GM10248 (cell line): ENCODE measurements around the gene CNNM1.

ENCODE experiments used
- CTCF ChIA-PET: fragments of 300-600 bp; sonication (Branson Sonifier 250); formaldehyde crosslinking; extraction: SDS; loops from one replicate; lab custom pipeline; 2021; ENCODE audit warnings: antibody characterized with exemption; lab: Yijun Ruan, JAX
- POLR2A ChIA-PET: fragments of 350-650 bp; sonication (Branson Sonifier 250); formaldehyde crosslinking; extraction: SDS; loops from one replicate; lab custom pipeline; 2020; ENCODE audit warnings: antibody characterized with exemption; lab: Yijun Ruan, JAX
- DNase-seq: peaks from one replicate; pipeline ENCODE4 v3.0.0; 2012; ENCODE audit errors: extremely low spot score
- CTCF ChIP-seq: IDR thresholded peaks from 2 replicates; pipeline ENCODE4 v1.5.1; 2012; ENCODE audit warnings: mild to moderate bottlenecking, low read depth; ENCODE audit errors: extremely low read depth, missing control alignments, control extremely low read depth

Gene CNNM1

GRCh38 chr10:99369126-99369525, 40.0 kb downstream of the CNNM1 start:
- TF ChIP-seq CTCF: no peak
- ChIA-PET POLR2A (no interaction called here), CTCF (interaction anchor here (1.8 kb wide), 1 partner anchor 10 kb away, joined by 6 read pairs; no protein-coding TSS in a partner anchor)
- no peak for DNase-seq

GRCh38 chr10:99369551-99369950, 40.4 kb downstream of the CNNM1 start:
- TF ChIP-seq CTCF: no peak
- no peak for DNase-seq
- POLR2A ChIA-PET: no interaction called here
- CTCF ChIA-PET: interaction anchor here (1.8 kb wide), 1 partner anchor 10 kb away, joined by 6 read pairs; no protein-coding TSS in a partner anchor

GRCh38 chr10:99370993-99371392, 41.8 kb downstream of the CNNM1 start:
- DNase-seq: peak; percentile 46
- ChIA-PET CTCF (interaction anchor here (1.2 to 1.3 kb wide), 2 partner anchors 10 to 11 kb away, joined by 3 to 5 read pairs; no protein-coding TSS in a partner anchor), POLR2A (no interaction called here)
- TF ChIP-seq CTCF: peak; percentile 15

- no peak for TF ChIP-seq CTCF
- ChIA-PET CTCF (interaction anchor here (0.9 kb wide), 1 partner anchor 20 kb away, joined by 3 read pairs; no protein-coding TSS in a partner anchor), POLR2A (no interaction called here)
- DNase-seq: no peak
Measured at GRCh38 chr10:99372546-99373271, 43.6 kb downstream of the CNNM1 start.

GRCh38 chr10:99374526-99374925, 45.4 kb downstream of the CNNM1 start:
- ChIA-PET CTCF (interaction anchor here (5.2 kb wide), 1 partner anchor 17 kb away, joined by 29 read pairs; no protein-coding TSS in a partner anchor), POLR2A (no interaction called here)
- no peak for TF ChIP-seq CTCF
- DNase-seq: no peak

GRCh38 chr10:99374972-99375371, 45.8 kb downstream of the CNNM1 start:
- TF ChIP-seq CTCF: no peak
- ChIA-PET POLR2A (no interaction called here), CTCF (interaction anchor here (5.2 kb wide), 1 partner anchor 16 kb away, joined by 29 read pairs; no protein-coding TSS in a partner anchor)
- DNase-seq: no peak
